Measurements from ENCODE around the gene PDZD2. TPM values are rescaled to one million over a fixed set of nuclear protein-coding genes. Genes with fewer than 3 reads are reported as not detected.
"Not testable (repeated sequence)": the region's sequence is repeated elsewhere in the genome, so short reads cannot be mapped to it uniquely, and the experiment has no call there.

PDZD2 gene
- 42.7 TPM for total RNA-seq

DNA sequence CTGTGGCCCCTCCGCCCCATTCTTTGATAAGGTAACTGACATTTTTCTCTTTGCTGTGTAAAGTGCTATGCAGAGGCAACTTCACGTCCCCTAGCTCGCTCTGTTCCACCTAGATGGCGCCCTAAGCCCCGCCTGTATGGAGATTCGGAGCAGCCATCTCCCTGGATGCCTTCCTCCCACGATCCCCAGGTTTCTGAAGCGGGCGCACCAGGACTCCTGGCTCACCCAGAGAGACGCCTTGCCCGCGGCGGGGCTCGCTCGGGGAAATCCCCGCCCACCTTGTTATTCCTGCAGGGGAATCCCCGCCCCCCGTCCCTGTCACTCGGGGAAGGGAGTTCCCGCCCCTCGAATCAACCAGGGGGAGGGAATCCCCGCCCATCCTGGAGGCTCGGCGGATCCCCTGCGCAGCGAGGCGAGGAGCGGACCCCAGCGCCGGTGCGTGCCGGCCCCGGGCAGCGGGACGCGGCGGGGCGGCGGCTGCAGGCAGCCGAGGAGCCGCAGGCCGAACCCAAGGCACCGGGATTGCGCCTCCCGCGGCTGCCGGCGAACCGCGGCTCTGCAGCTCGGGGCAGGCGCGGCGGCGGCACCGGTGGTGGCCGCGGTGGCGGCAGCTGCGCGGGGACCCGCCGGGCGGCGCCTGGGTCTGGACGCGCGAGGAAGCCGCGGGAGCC is at the start of gene PDZD2:
Gene PDZD2 (plus strand): TSS at position 384 of the 671 bp plus-strand sequence.
- Histone ChIP-seq H3K27ac (no peak within 1 kb of the TSS), H3K9me3 (no peaks in the 10 kb centered on the region), H3K27me3 (no peaks in the 10 kb centered on the region), H3K4me3 (peak within 1 kb of the TSS; percentile 54 to 67), H3K4me1 (peaks cover 18% of the 10 kb centered on the region), H3K36me3 (no peaks in the 10 kb centered on the region)
- TF ChIP-seq POLR2A (IDR thresholded peaks at IDR 0.05), result no peak
- TF ChIP-seq, protein P1, sequence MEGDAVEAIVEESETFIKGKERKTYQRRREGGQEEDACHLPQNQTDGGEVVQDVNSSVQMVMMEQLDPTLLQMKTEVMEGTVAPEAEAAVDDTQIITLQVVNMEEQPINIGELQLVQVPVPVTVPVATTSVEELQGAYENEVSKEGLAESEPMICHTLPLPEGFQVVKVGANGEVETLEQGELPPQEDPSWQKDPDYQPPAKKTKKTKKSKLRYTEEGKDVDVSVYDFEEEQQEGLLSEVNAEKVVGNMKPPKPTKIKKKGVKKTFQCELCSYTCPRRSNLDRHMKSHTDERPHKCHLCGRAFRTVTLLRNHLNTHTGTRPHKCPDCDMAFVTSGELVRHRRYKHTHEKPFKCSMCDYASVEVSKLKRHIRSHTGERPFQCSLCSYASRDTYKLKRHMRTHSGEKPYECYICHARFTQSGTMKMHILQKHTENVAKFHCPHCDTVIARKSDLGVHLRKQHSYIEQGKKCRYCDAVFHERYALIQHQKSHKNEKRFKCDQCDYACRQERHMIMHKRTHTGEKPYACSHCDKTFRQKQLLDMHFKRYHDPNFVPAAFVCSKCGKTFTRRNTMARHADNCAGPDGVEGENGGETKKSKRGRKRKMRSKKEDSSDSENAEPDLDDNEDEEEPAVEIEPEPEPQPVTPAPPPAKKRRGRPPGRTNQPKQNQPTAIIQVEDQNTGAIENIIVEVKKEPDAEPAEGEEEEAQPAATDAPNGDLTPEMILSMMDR (IDR thresholded peaks at IDR 0.05), result peak in 1 of 3 experiments; percentile 21
- intact Hi-C loops (cut with DNase I), result no loop called here
- DNase-seq (ENCODE audit: extremely low spot score in 2 of 2), result no peak

DNA sequence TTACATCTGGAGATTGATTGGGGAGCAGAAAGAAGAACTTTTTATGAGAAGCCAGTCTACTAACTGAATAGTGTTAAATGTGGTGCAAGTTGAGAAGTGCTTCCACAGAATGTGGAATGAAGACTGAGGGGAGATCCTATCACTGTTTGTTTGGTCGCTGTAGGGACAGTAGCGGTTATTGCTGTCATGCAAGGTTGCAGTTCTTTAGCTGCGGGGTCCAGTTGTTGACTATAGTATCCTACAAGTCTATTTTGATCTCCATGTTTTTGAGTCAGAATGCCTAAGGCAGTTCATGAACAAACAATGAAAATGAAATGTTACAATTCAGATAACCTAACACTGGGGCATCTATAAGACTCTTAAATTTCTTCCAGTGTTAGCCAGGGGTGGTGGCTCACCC is 45.3 kb upstream of the PDZD2 start:
- H3K9me3 ChIP-seq, result no peaks in the 10 kb centered on the region
- H3K36me3 ChIP-seq, result no peaks in the 10 kb centered on the region
- TF ChIP-seq, protein P1 (IDR thresholded peaks at IDR 0.05), result no peak
- TF ChIP-seq POLR2A (IDR thresholded peaks at IDR 0.05) (no peak), POLR2AphosphoS5 (IDR thresholded peaks at IDR 0.05; ENCODE audit: insufficient read depth in 1 of 2, low read depth in 1 of 2) (no peak)
- intact Hi-C loops (cut with DNase I), result no loop called here
- no peak overlapping the region for H3K4me3 ChIP-seq
- no peaks in the 10 kb centered on the region for H3K27me3 ChIP-seq
- no peaks in the 10 kb centered on the region for H3K4me1 ChIP-seq
- H3K27ac ChIP-seq, result no peak overlapping the region
- DNase-seq (ENCODE audit: extremely low spot score in 2 of 2), result no peak

DNA sequence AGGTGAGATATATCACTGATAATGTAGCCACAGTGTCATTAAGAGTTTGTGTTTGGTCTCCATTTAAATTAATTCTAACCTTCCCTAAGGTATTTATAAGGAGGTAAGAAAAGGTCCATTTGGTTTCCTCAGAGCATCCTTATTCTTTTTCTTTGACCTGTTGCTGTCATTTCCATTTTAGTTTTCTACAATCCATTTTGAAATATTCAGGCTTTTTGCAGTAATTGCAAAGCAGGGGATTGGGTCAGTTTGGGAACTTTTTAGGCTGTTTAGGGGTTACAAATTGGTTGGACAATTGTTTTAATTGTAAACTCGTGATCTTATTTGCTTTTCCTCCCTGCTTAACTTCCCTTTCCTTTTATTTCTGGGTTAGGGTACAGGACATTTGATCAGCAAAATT is 42.6 kb upstream of the PDZD2 start:
- Histone ChIP-seq H3K4me1 (no peaks in the 10 kb centered on the region), H3K27me3 (no peaks in the 10 kb centered on the region), H3K36me3 (no peaks in the 10 kb centered on the region), H3K9me3 (no peaks in the 10 kb centered on the region), H3K4me3 (no peak overlapping the region), H3K27ac (no peak overlapping the region)
- DNase-seq (ENCODE audit: extremely low spot score in 2 of 2), result no peak
- intact Hi-C loops (cut with DNase I), result no loop called here
- no peak for TF ChIP-seq POLR2A (IDR thresholded peaks at IDR 0.05)
- TF ChIP-seq, protein P1 (IDR thresholded peaks at IDR 0.05), result no peak
- no peak for TF ChIP-seq POLR2AphosphoS5 (IDR thresholded peaks at IDR 0.05; ENCODE audit: insufficient read depth in 1 of 2, low read depth in 1 of 2)

DNA sequence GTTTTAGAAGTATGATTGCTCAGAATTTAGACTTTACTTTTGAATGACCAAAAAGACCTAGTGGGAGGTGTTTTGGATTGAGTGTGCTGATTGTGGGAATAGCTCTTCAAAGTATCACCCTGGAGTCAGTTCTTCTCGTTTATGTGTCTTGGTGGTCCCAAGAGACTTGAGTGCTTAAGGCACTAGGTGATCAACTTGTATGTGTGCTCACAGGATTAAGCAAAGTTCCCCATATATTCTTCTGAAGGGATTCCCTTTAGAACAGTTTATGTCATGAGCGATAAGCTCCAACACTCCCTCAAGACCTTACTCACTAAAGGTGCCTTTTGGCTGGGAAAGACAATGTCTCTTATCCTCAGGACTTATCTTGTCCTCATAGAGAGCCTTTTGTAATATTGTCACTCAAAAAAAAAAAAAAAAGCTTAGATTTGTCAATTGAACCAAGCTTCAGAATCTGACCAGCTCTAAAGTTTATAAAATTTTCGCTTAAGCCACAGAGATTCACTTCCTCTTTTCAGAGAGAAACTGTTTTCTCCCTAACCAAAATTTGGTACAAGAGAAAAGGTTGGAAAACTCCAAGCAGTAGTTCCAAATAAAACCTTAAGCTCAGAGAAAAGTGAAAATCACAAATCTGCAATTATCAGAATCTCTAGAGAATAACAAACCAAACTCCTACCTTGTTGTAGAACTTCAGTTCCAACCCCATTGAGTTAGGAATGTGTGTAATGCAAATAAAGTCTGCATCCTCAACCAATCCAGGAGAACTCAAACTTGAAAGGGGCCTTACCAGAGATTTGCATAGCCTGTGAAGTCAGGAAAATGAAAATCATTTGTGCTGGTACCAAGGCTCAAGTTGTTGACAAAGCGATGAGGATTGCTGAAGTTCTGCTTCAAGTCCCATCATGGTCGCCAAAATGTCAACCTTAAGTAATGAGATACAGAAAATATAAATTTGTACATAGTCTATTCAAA is 40.0 kb upstream of the PDZD2 start:
- intact Hi-C loops (cut with DNase I), result no loop called here
- no peak for DNase-seq (ENCODE audit: extremely low spot score in 2 of 2)
- TF ChIP-seq POLR2A (IDR thresholded peaks at IDR 0.05) (no peak), POLR2AphosphoS5 (IDR thresholded peaks at IDR 0.05; ENCODE audit: insufficient read depth in 1 of 2, low read depth in 1 of 2) (no peak)
- TF ChIP-seq, protein P1 (IDR thresholded peaks at IDR 0.05), result no peak
- Histone ChIP-seq H3K9me3 (no peaks in the 10 kb centered on the region), H3K27me3 (no peaks in the 10 kb centered on the region), H3K4me3 (no peak overlapping the region), H3K4me1 (no peaks in the 10 kb centered on the region), H3K27ac (no peak overlapping the region), H3K36me3 (no peaks in the 10 kb centered on the region)

DNA sequence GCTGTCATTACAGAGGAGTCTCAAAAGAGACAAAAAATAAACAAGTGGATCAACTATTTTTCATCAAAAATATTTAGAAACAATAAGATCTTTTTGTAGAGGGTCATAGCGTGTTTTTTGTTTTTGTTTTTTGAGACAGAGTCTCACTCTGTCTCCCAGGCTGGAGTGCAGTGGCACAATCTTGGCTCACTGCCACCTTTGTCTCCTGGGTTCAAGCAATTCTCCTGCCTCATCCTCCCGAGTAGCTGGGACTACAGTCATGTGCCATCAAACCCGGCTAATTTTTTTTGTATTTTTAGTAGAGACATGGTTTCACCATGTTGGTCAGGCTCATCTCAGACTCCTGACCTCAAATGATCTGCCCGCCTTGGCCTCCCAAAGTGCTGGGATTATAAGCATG is 36.6 kb upstream of the PDZD2 start:
- H3K4me3 ChIP-seq; intact Hi-C loops (cut with DNase I); H3K4me1 ChIP-seq; DNase-seq (ENCODE audit: extremely low spot score in 2 of 2); H3K27ac ChIP-seq; H3K36me3 ChIP-seq; H3K27me3 ChIP-seq; H3K9me3 ChIP-seq: not testable (repeated sequence)

All from vagina (tissue), 2 donors.